Measurements from ENCODE around the gene PARVA. TPM values are rescaled to one million over a fixed set of nuclear protein-coding genes. Genes with fewer than 3 reads are reported as not detected.

Gene PARVA
- total RNA-seq, 2 experiments from 2014 or later = not detected

DNA sequence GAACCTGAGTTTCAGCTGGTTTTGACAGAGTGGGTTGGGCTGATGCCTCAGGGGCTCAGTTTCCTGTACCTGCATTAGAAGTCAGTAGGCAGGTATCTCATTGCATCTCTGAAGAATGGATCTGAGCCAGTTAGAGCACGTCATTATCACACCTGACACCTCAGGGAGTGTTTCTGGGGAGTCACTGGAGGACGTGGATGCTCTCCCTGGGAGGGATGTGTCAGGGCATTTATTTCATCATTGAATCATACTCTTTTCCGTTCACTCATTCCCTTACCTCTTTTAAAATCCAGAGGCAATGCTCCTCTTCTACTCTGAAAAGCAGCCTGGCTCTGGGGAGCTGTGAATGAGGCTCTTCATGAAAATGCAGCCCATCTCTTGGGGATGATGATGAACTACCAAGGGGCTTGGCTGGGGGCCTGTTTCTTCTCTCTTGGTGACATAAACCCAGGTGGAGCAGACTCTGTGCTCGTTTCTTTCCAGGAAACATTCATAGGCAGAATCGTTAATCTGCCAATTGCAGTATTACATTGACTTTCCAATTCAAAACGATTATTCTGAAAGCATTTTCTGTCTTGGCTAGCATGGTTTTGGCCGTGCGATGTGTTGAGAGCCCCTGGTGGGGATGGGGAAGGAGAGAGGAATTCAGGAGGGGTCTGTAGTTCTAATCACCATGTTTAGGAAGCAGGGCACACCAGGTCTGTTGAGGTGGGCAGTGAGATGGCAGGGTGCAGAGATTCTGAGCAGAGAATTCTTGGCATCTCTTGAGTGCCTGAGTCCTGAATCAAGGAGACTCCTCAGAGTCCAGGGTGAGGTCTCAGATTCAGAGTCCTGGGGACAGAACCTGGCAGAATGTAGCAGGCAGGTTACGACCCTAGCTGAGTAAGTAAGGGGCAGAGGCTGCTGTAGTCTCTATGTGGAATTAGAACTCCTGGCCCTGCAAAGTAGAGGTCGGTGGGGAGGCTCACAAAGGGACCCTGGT is 12.6 kb downstream of the PARVA start:
- no peak overlapping the region for H2AFZ ChIP-seq (ENCODE audit: low read length)
- ChIA-PET POLR2A (no interaction called here), CTCF (ENCODE audit: unreplicated experiment) (no interaction called here)
- TF ChIP-seq CTCF (conservative IDR thresholded peaks at IDR 0.05; ENCODE audit: low read length) (no peak), EZH2phosphoT487 (IDR thresholded peaks at IDR 0.05; ENCODE audit: borderline replicate concordance, low read depth, low read length) (no peak)
- DNase-seq (ENCODE audit: low spot score) = no peak
- no peaks in the 10 kb centered on the region for H3K9me2 ChIP-seq (ENCODE audit: insufficient read depth, low read length)
- no peaks in the 10 kb centered on the region for H3K79me2 ChIP-seq (ENCODE audit: insufficient read depth, low read depth, low read length)
- no peak overlapping the region for H3K4me2 ChIP-seq (ENCODE audit: low read length)
- no peaks in the 10 kb centered on the region for H3K36me3 ChIP-seq (ENCODE audit: insufficient read depth, low read length)
- no peak overlapping the region for H3K27ac ChIP-seq (ENCODE audit: low read depth, low read length, poor library complexity, severe bottlenecking)
- no peaks in the 10 kb centered on the region for H3K9me3 ChIP-seq (ENCODE audit: low read length)
- no peaks in the 10 kb centered on the region for H3K4me1 ChIP-seq (ENCODE audit: insufficient read depth, low read length, poor library complexity, severe bottlenecking)
- BruUV-seq (replicated peaks) = no TSS peak
- no peaks in the 10 kb centered on the region for H4K20me1 ChIP-seq (ENCODE audit: insufficient read depth, low read length)
- intact Hi-C loops (cut with micrococcal nuclease; ENCODE audit: unreplicated experiment) = no loop called here
- H3K4me3 ChIP-seq (ENCODE audit: low read depth, low read length, poor library complexity, severe bottlenecking) = no peak overlapping the region

GRCh38 chr11:12390687-12391110 is 13.3 kb downstream of the PARVA start:
- no peaks in the 10 kb centered on the region for H3K9me2 ChIP-seq (ENCODE audit: insufficient read depth, low read length)
- TF ChIP-seq EZH2phosphoT487 (IDR thresholded peaks at IDR 0.05; ENCODE audit: borderline replicate concordance, low read depth, low read length) (no peak), CTCF (conservative IDR thresholded peaks at IDR 0.05; ENCODE audit: low read length) (no peak)
- no peak overlapping the region for H2AFZ ChIP-seq (ENCODE audit: low read length)
- no peak overlapping the region for H3K4me3 ChIP-seq (ENCODE audit: low read depth, low read length, poor library complexity, severe bottlenecking)
- H3K79me2 ChIP-seq (ENCODE audit: insufficient read depth, low read depth, low read length) = no peaks in the 10 kb centered on the region
- BruUV-seq (replicated peaks) = no TSS peak
- H3K9me3 ChIP-seq (ENCODE audit: low read length) = no peaks in the 10 kb centered on the region
- H3K27ac ChIP-seq (ENCODE audit: low read depth, low read length, poor library complexity, severe bottlenecking) = no peak overlapping the region
- ChIA-PET CTCF (ENCODE audit: unreplicated experiment) (no interaction called here), POLR2A (no interaction called here)
- no peak overlapping the region for H3K4me2 ChIP-seq (ENCODE audit: low read length)
- no peaks in the 10 kb centered on the region for H3K36me3 ChIP-seq (ENCODE audit: insufficient read depth, low read length)
- H4K20me1 ChIP-seq (ENCODE audit: insufficient read depth, low read length) = no peaks in the 10 kb centered on the region
- intact Hi-C loops (cut with micrococcal nuclease; ENCODE audit: unreplicated experiment) = no loop called here
- no peak for DNase-seq (ENCODE audit: low spot score)
- no peaks in the 10 kb centered on the region for H3K4me1 ChIP-seq (ENCODE audit: insufficient read depth, low read length, poor library complexity, severe bottlenecking)

GRCh38 chr11:12392672-12393071 is 15.3 kb downstream of the PARVA start:
- no peaks in the 10 kb centered on the region for H3K36me3 ChIP-seq (ENCODE audit: insufficient read depth, low read length)
- no peak for DNase-seq (ENCODE audit: low spot score)
- H4K20me1 ChIP-seq (ENCODE audit: insufficient read depth, low read length) = no peaks in the 10 kb centered on the region
- no TSS peak for BruUV-seq (replicated peaks)
- no peak overlapping the region for H3K27ac ChIP-seq (ENCODE audit: low read depth, low read length, poor library complexity, severe bottlenecking)
- ChIA-PET POLR2A (interaction anchor here (0.6 kb wide), 1 partner anchor 166 kb away, joined by 5 read pairs; no protein-coding TSS in a partner anchor), CTCF (ENCODE audit: unreplicated experiment) (no interaction called here)
- no peaks in the 10 kb centered on the region for H3K4me1 ChIP-seq (ENCODE audit: insufficient read depth, low read length, poor library complexity, severe bottlenecking)
- no peaks in the 10 kb centered on the region for H3K9me2 ChIP-seq (ENCODE audit: insufficient read depth, low read length)
- no peak overlapping the region for H2AFZ ChIP-seq (ENCODE audit: low read length)
- intact Hi-C loops (cut with micrococcal nuclease; ENCODE audit: unreplicated experiment) = no loop called here
- no peak overlapping the region for H3K4me3 ChIP-seq (ENCODE audit: low read depth, low read length, poor library complexity, severe bottlenecking)
- TF ChIP-seq EZH2phosphoT487 (IDR thresholded peaks at IDR 0.05; ENCODE audit: borderline replicate concordance, low read depth, low read length) (no peak), CTCF (conservative IDR thresholded peaks at IDR 0.05; ENCODE audit: low read length) (no peak)
- H3K9me3 ChIP-seq (ENCODE audit: low read length) = no peaks in the 10 kb centered on the region
- no peaks in the 10 kb centered on the region for H3K79me2 ChIP-seq (ENCODE audit: insufficient read depth, low read depth, low read length)
- no peak overlapping the region for H3K4me2 ChIP-seq (ENCODE audit: low read length)
